Chondrocyte (in vitro differentiated cells): ENCODE results near the gene DNTT. TPM values are rescaled to one million over a fixed set of nuclear protein-coding genes. Genes with fewer than 3 reads are reported as not detected.
"Not testable (repeated sequence)": the region's sequence is repeated elsewhere in the genome, so short reads cannot be mapped to it uniquely, and the experiment has no call there.

Source experiments
- DNase-seq: peaks from one replicate; pipeline ENCODE4 v3.0.0; 2021; ENCODE audit warnings: mixed read lengths, low spot score
- H3K27ac Mint-ChIP-seq: one replicate; pipeline ENCODE4 v1.8.0; 2021; ENCODE audit warnings: mild to moderate bottlenecking, moderate library complexity, mixed read lengths; ENCODE audit not compliant: unreplicated experiment
- H3K27me3 Mint-ChIP-seq: 2 replicates; pipeline ENCODE4 v1.8.0; 2021; ENCODE audit warnings: low read depth, mixed read lengths
- H3K36me3 Mint-ChIP-seq: 2 replicates; pipeline ENCODE4 v1.8.0; 2021; ENCODE audit warnings: low read depth, mixed read lengths
- H3K4me1 Mint-ChIP-seq: 2 replicates; pipeline ENCODE4 v1.8.0; 2021; ENCODE audit warnings: low read depth, mild to moderate bottlenecking, mixed read lengths
- H3K4me3 Mint-ChIP-seq: one replicate; pipeline ENCODE4 v1.8.0; 2021; ENCODE audit warnings: mild to moderate bottlenecking, moderate library complexity, mixed read lengths; ENCODE audit not compliant: unreplicated experiment
- H3K9me3 Mint-ChIP-seq: 2 replicates; pipeline ENCODE4 v1.8.0; 2021; ENCODE audit warnings: low read depth, mixed read lengths
- CTCF ChIP-seq: fragments of 200-600 bp; sonication (generic); IDR thresholded peaks from 2 replicates; pipeline ENCODE4 v1.5.0; 2021; ENCODE audit warnings: antibody characterized with exemption, mild to moderate bottlenecking, moderate library complexity
- total RNA-seq: library from RNA; stranded (reverse); gene quantifications from 3 replicates; pipeline ENCODE4 v1.2.1, GENCODE V29; 2021

The DNTT gene
- total RNA-seq, 1 donor from 2014 or later: not detected

GRCh38 chr10:96306516-96306915, 2.3 kb downstream of the DNTT start:
- Mint-ChIP-seq H3K27ac (no peak overlapping the region), H3K27me3 (peaks cover 16% of the 10 kb centered on the region), H3K36me3 (no peaks in the 10 kb centered on the region), H3K4me1 (peaks cover 7% of the 10 kb centered on the region), H3K4me3 (no peak overlapping the region), H3K9me3 (no peaks in the 10 kb centered on the region)
- no peak for TF ChIP-seq CTCF
- no peak for DNase-seq

- H3K4me3 Mint-ChIP-seq, DNase-seq, H3K4me1 Mint-ChIP-seq, H3K9me3 Mint-ChIP-seq, H3K36me3 Mint-ChIP-seq, H3K27ac Mint-ChIP-seq: not testable (repeated sequence)
- peaks cover 15% of the 10 kb centered on the region for H3K27me3 Mint-ChIP-seq
Observed at GRCh38 chr10:96308854-96309253, 4.6 kb downstream of the DNTT start.

- DNase-seq: no peak
- no peaks in the 10 kb centered on the region for H3K36me3 Mint-ChIP-seq
- peaks cover 9% of the 10 kb centered on the region for H3K27me3 Mint-ChIP-seq
- no peak overlapping the region for H3K4me3 Mint-ChIP-seq
- TF ChIP-seq CTCF: no peak
- no peaks in the 10 kb centered on the region for H3K9me3 Mint-ChIP-seq
- H3K27ac Mint-ChIP-seq: no peak overlapping the region
- H3K4me1 Mint-ChIP-seq: peaks cover 7% of the 10 kb centered on the region
Observed at GRCh38 chr10:96309628-96310320, 5.5 kb downstream of the DNTT start.

GRCh38 chr10:96310321-96310669, 6.1 kb downstream of the DNTT start:
- Mint-ChIP-seq H3K9me3 (no peaks in the 10 kb centered on the region), H3K27me3 (peaks cover 9% of the 10 kb centered on the region), H3K27ac (no peak overlapping the region), H3K4me3 (no peak overlapping the region), H3K36me3 (no peaks in the 10 kb centered on the region), H3K4me1 (peaks cover 7% of the 10 kb centered on the region)
- no peak for TF ChIP-seq CTCF
- no peak for DNase-seq

- no peaks in the 10 kb centered on the region for H3K9me3 Mint-ChIP-seq
- peaks cover 7% of the 10 kb centered on the region for H3K4me1 Mint-ChIP-seq
- no peak overlapping the region for H3K27ac Mint-ChIP-seq
- H3K4me3 Mint-ChIP-seq: no peak overlapping the region
- TF ChIP-seq CTCF: no peak
- no peaks in the 10 kb centered on the region for H3K36me3 Mint-ChIP-seq
- DNase-seq: no peak
- peaks cover 11% of the 10 kb centered on the region for H3K27me3 Mint-ChIP-seq
Observed at GRCh38 chr10:96311180-96311715, 7.0 kb downstream of the DNTT start.

GRCh38 chr10:96313344-96313743, 9.1 kb downstream of the DNTT start:
- no peaks in the 10 kb centered on the region for H3K9me3 Mint-ChIP-seq
- H3K27ac Mint-ChIP-seq: no peak overlapping the region
- no peaks in the 10 kb centered on the region for H3K36me3 Mint-ChIP-seq
- H3K27me3 Mint-ChIP-seq: peaks cover 14% of the 10 kb centered on the region
- DNase-seq: no peak
- peaks cover 7% of the 10 kb centered on the region for H3K4me1 Mint-ChIP-seq
- no peak for TF ChIP-seq CTCF
- no peak overlapping the region for H3K4me3 Mint-ChIP-seq
